NCI-H1092 treated with DMSO at 0.1 percent for 48 hours (cell line): Measurements from ENCODE around the gene ERGIC1.

Experiments used
- DNase-seq: peaks from one replicate; lab custom pipeline; 2025; lab: John Stamatoyannopoulos, UW

The ERGIC1 gene

GRCh38 chr5:172983542-172984243 is 149.6 kb downstream of the ERGIC1 start, which contains the start of gene ATP6V0E1:
TSS of gene ATP6V0E1 (plus strand) at chr5:172983771. CDS start at chr5:172983861, 90 bp downstream.
- peak; percentile 82 for DNase-seq

- DNase-seq: peak; percentile 46
Measured at GRCh38 chr5:172984244-172984953, 150.3 kb downstream of the ERGIC1 start.

DNA sequence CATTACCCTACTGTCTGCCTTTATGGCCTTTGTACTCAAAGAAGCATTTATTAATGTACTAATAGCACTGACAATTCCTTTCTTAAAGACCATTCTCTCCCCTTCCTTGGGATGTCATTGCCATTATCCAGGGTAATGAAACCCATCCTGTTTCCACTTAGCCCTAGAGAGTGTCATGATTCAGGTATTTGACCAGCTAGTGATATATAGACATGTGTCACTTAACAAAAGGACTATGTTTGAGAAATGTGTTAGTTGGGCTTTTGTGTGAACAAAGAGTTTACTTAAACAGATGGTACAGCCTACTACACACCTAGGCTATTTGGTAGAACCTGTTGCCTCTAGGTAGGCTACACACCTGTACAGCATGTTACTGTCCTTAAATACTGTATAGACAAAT is 151.5 kb downstream of the ERGIC1 start:
- DNase-seq: no peak

DNA sequence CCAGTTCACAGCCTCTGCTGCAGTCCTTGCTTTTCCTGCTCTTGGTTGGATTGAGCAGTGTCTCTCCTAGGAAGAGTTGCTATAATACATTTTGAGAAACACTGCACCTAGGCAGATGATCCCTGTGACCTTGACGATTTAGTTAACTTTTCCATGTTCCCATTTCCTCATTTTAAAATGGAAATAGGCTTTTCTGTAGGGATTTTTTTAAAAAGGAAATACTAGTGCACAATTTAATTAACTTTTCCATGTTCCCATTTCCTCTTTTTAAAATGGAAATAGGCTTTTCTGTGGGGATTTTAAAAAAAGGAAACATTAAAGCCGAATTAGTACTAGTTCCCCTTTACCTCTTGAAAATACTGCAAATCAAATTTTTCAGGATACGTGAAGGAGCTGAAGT is 154.2 kb downstream of the ERGIC1 start:
- DNase-seq: no peak

DNA sequence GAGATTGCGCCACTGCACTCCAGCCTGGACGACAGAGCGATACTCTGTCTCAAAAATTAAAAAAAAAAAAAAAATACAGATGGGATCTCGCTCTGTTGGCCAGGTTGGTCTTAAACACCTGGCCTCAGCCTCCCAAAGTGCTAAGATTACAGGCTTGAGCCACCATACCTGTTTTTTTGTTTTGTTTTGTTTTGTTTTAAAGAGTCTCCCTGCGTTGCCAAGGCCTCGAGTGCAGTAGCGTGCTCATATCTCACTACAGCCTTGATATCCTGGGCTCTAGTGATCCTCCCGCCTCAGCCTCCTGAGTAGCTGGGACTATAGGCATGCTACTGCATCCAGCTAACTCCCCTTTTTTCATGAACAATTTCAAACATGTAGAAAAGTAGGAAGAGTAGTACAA is 156.7 kb downstream of the ERGIC1 start:
- no peak for DNase-seq

DNA sequence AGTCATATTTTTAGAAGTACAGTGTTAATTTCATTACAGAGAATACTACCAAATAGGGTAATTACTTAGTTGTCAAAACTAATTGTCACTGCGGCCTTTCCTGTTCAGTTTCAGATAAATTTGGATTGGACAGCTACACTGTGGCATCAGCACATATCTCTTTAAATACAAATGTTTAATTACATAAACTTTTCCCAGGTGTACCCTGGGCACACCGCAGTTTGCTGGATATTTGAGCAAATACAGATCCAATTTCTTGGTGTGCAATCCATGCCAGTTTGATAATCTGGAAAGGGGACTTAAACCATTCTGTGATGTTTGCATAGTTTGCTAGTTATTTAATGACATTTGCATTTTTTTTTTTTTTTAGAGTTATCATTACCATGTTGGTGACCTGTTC is 160.4 kb downstream of the ERGIC1 start:
- DNase-seq: no peak

DNA sequence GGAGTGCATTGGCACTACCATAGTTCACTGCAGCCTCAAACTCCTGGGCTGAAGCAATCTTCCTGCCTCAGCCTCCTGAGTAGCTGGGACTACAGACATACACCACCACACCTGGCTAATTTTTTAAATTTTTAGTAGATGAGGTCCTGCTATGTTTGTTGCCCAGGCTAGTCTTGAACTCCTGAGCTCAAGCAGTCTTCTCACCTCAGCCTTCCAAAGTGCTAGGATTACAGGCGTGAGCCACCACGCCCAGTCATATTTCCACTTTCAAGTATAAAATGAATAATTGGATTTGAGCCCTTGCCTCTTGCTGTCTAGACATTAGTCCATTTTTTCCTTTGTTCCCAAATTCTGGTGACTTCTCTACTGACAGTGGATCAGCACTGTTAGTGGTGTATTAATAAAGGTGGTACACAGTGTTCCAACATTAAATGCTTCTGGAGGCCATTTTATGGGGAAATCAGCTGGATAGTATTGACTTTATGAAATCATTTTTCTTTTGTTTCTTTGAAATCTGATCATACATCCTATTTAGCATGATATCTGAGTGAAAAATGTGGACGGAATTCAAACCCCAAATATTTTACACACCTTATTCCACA is 165.4 kb downstream of the ERGIC1 start:
- DNase-seq: no peak

GRCh38 chr5:172999974-173000373 is 165.9 kb downstream of the ERGIC1 start:
- DNase-seq: no peak

GRCh38 chr5:173001229-173001841 is 167.3 kb downstream of the ERGIC1 start:
- no peak for DNase-seq
